ENCODE results near the gene C3orf20. TPM values are rescaled to one million over a fixed set of nuclear protein-coding genes. Genes with fewer than 3 reads are reported as not detected.

The C3orf20 gene
- total RNA-seq, 4 donors from 2014 or later = 0.11 TPM; not detected in 3

DNA sequence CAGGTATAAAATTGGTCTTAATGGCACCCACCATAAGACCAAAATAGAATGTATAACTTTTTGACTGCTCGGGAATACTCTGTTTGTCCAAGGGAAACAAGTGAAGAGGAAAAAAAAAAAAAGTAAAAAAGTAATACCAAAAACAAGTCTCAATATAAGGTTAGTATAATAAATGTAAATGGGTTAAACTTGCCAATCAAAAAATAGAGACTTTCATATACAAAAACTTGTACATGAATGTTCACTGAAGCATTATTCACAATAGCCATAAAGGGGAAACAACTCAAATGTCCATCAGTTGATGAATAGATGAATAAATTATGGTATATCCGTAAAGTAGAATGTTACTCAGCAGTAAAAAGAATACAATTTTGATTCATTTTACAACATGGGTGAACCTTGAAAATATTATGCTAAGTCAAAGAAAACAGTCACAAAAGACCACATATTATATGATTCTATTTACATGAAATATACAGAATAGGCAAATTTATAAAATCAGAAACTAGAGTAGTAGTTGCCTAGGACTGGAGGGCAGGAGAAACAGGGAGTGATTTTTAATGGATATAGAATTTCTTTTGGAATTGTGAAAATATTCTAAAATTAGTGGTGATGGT is 104.2 kb downstream of the C3orf20 start:
- H3K27me3 ChIP-seq = peaks cover 0 to 3% (median 0%) of the 10 kb centered on the region in 4 donors
- no peaks in the 10 kb centered on the region for H3K36me3 ChIP-seq
- WGBS = 97% methylated on average over 2 of the region's 2 CpGs
- H3K27ac ChIP-seq (replicated peaks in 1 of 4) = no peak overlapping the region
- DNase-seq (ENCODE audit: extremely low spot score) = no peak
- intact Hi-C loops (cut with DNase I) = loop anchor here (5.0 kb wide), 1 partner anchor 107 kb away; no protein-coding TSS in a partner anchor
- H3K4me3 ChIP-seq = no peak overlapping the region
- no peak for TF ChIP-seq EP300 (IDR thresholded peaks at IDR 0.05)
- TF ChIP-seq POLR2A (IDR thresholded peaks at IDR 0.05; ENCODE audit: low read depth) = no peak
- no peak for TF ChIP-seq POLR2AphosphoS5 (IDR thresholded peaks at IDR 0.05)
- TF ChIP-seq, protein P1, sequence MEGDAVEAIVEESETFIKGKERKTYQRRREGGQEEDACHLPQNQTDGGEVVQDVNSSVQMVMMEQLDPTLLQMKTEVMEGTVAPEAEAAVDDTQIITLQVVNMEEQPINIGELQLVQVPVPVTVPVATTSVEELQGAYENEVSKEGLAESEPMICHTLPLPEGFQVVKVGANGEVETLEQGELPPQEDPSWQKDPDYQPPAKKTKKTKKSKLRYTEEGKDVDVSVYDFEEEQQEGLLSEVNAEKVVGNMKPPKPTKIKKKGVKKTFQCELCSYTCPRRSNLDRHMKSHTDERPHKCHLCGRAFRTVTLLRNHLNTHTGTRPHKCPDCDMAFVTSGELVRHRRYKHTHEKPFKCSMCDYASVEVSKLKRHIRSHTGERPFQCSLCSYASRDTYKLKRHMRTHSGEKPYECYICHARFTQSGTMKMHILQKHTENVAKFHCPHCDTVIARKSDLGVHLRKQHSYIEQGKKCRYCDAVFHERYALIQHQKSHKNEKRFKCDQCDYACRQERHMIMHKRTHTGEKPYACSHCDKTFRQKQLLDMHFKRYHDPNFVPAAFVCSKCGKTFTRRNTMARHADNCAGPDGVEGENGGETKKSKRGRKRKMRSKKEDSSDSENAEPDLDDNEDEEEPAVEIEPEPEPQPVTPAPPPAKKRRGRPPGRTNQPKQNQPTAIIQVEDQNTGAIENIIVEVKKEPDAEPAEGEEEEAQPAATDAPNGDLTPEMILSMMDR (IDR thresholded peaks at IDR 0.05) = no peak
- no peaks in the 10 kb centered on the region for H3K4me1 ChIP-seq
- H3K9me3 ChIP-seq = peaks cover 0 to 21% (median 11%) of the 10 kb centered on the region in 4 donors

DNA sequence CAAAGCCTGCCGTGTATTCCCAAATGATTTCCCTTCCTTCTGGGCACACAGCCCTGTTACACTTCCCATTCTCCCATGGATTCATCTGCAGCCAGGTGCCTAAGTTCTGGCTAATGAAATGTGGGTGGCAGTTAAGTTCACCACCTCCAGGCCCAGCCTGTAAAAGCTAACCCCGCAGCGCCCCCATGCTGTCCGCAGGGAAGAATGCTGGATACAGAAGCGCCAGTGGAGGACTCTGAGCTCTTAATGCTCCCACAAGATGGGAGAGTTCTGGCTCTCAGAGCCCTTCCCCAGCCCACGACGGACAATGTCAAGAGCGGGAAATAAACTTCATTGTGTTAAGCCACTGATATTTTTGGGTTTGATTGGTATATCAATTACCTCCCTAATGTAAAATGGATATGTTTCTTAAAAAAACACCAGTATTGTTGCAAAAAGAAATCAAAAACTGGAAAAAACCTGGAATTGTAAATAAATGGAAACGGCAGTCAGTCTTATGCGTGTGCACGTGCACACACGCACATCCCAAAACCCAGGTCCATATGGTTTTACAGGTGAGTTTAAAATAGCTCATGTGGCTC is 106.1 kb downstream of the C3orf20 start:
- Histone ChIP-seq H3K27me3 (peaks cover 0 to 18% (median 0%) of the 10 kb centered on the region in 4 donors), H3K4me1 (no peaks in the 10 kb centered on the region), H3K9me3 (peaks cover 0 to 21% (median 11%) of the 10 kb centered on the region in 4 donors), H3K36me3 (no peaks in the 10 kb centered on the region), H3K27ac (replicated peaks in 1 of 4) (no peak overlapping the region), H3K4me3 (no peak overlapping the region)
- intact Hi-C loops (cut with DNase I) = no loop called here
- TF ChIP-seq POLR2A (IDR thresholded peaks at IDR 0.05; ENCODE audit: low read depth) (no peak), POLR2AphosphoS5 (IDR thresholded peaks at IDR 0.05) (no peak), EP300 (IDR thresholded peaks at IDR 0.05) (no peak)
- TF ChIP-seq, protein P1 (IDR thresholded peaks at IDR 0.05) = peak; percentile 38 to 53 (median 42)
- DNase-seq (ENCODE audit: extremely low spot score) = no peak
- 46% methylated on average over 12 of the region's 12 CpGs for WGBS

DNA sequence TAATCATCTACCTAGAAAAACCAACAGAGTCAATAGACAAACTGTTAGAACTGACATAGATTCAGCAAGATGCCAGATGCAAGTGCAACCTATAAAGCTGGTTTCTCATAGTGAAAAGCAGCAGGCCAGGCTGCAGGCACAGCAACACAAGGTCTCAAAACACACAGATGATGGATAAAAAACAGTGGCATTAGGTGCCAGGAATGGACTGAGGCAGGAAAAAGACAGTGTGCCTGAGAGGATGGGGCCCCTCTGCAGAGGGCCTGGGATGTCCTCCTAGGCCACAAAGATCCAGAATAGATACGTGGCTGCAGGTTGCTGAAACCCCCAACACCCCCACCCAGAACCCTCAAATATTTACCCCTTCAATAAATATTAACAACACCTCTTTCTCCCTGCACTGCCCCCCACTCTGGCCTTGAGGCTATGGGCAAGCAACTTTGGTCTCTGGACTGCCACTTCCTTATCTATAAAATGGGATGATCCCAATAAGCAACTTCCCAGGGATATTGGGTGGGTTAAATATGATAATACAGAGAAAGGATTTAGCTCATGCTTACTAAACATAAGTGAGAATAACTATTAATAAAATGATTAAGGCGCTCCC is 108.6 kb downstream of the C3orf20 start:
- TF ChIP-seq EP300 (IDR thresholded peaks at IDR 0.05) = no peak
- TF ChIP-seq POLR2A (IDR thresholded peaks at IDR 0.05; ENCODE audit: low read depth) = no peak
- no peak for TF ChIP-seq POLR2AphosphoS5 (IDR thresholded peaks at IDR 0.05)
- TF ChIP-seq, protein P1 (IDR thresholded peaks at IDR 0.05) = no peak
- Histone ChIP-seq H3K27ac (replicated peaks in 1 of 4) (no peak overlapping the region), H3K36me3 (no peaks in the 10 kb centered on the region), H3K27me3 (peaks cover 0 to 22% (median 0%) of the 10 kb centered on the region in 4 donors), H3K4me1 (no peaks in the 10 kb centered on the region), H3K4me3 (no peak overlapping the region), H3K9me3 (peaks cover 0 to 11% (median 6%) of the 10 kb centered on the region in 4 donors)
- WGBS = 95% methylated on average over 2 of the region's 2 CpGs
- DNase-seq (ENCODE audit: extremely low spot score) = no peak
- intact Hi-C loops (cut with DNase I) = no loop called here

DNA sequence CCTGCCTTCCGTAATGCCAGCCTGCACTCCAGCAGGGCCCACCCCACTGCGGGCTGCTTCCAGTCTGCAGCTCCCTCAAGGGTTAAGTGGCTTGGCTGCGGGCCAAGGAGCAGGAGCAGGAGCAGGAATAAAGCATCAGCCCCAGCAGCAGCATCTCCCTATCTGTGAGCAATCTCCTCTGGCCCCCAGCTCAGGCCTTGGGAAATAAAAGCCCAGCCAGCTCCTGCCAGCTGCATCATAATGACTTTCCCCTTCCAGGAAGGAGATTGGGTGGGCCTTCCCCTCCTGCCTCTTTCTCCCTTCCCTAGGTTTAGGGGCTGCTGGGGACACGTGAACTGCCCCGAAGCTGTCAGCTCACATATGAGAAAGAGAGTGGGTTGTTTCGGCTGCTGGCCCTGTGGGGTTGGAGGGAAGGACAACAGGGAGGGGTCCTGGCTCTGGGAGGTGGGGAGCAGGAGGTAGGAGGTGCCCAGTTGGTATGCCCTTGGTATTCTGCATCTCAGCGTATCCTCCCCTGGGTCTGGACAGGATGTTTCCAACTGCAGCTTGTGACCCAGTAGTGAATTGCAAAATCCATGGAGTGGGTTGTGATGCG is 109.2 kb downstream of the C3orf20 start:
- Histone ChIP-seq H3K4me3 (no peak overlapping the region), H3K27ac (replicated peaks in 1 of 4) (no peak overlapping the region), H3K9me3 (peaks cover 0 to 5% (median 2%) of the 10 kb centered on the region in 4 donors), H3K27me3 (peaks cover 0 to 22% (median 0%) of the 10 kb centered on the region in 4 donors), H3K4me1 (no peaks in the 10 kb centered on the region), H3K36me3 (no peaks in the 10 kb centered on the region)
- WGBS = 64% methylated on average over 8 of the region's 8 CpGs
- intact Hi-C loops (cut with DNase I) = no loop called here
- no peak for DNase-seq (ENCODE audit: extremely low spot score)
- TF ChIP-seq POLR2AphosphoS5 (IDR thresholded peaks at IDR 0.05) (no peak), POLR2A (IDR thresholded peaks at IDR 0.05; ENCODE audit: low read depth) (no peak), EP300 (IDR thresholded peaks at IDR 0.05) (no peak)
- TF ChIP-seq, protein P1 (IDR thresholded peaks at IDR 0.05) = no peak
